DOHH2 (cell line): ENCODE results near the gene COL5A1.

Source experiments
- H3F3A ChIP-seq: fragments of 200-600 bp; sonication (generic), shearing (Covaris generic); 2 replicates; pipeline ENCODE4 v1.6.0; 2016; ENCODE audit warnings: antibody characterized with exemption, mild to moderate bottlenecking; ENCODE audit not compliant: control insufficient read depth, insufficient read depth
- H3K27ac ChIP-seq: fragments of 200-600 bp; sonication (generic); 2 replicates; pipeline ENCODE4 v1.5.1; 2014; ENCODE audit warnings: low read depth, mild to moderate bottlenecking, low read length, moderate library complexity
- H3K27me3 ChIP-seq: fragments of 200-600 bp; sonication (generic); 2 replicates; pipeline ENCODE4 v1.6.1; 2014; ENCODE audit warnings: mild to moderate bottlenecking, low read length, mixed read lengths; ENCODE audit not compliant: control insufficient read depth
- H3K36me3 ChIP-seq: fragments of 200-600 bp; sonication (generic); 2 replicates; pipeline ENCODE4 v1.6.1; 2014; ENCODE audit warnings: mild to moderate bottlenecking, low read length, moderate library complexity, mixed read lengths; ENCODE audit not compliant: control insufficient read depth
- H3K4me1 ChIP-seq: fragments of 200-600 bp; sonication (generic); 2 replicates; pipeline ENCODE4 v1.6.1; 2014; ENCODE audit warnings: mild to moderate bottlenecking, low read length, mixed read lengths; ENCODE audit not compliant: control insufficient read depth
- H3K4me2 ChIP-seq: fragments of 200-600 bp; sonication (generic); 2 replicates; pipeline ENCODE4 v1.6.0; 2014; ENCODE audit warnings: mild to moderate bottlenecking, low read length, moderate library complexity
- H3K4me3 ChIP-seq: fragments of 200-600 bp; sonication (generic); 2 replicates; pipeline ENCODE4 v1.5.1; 2014; ENCODE audit warnings: mild to moderate bottlenecking, low read length, mixed read lengths
- H3K79me2 ChIP-seq: fragments of 200-600 bp; sonication (generic); 2 replicates; pipeline ENCODE4 v1.6.1; 2014; ENCODE audit warnings: mild to moderate bottlenecking, low read length, mixed read lengths; ENCODE audit not compliant: control insufficient read depth
- H3K9me2 ChIP-seq: fragments of 200-600 bp; sonication (generic); replicated peaks from 2 replicates; pipeline ENCODE4 v1.6.1; 2014; ENCODE audit warnings: mild to moderate bottlenecking, low read length, mixed read lengths; ENCODE audit not compliant: control insufficient read depth
- H3K9me3 ChIP-seq: fragments of 200-600 bp; sonication (generic); 2 replicates; pipeline ENCODE4 v1.6.1; 2014; ENCODE audit warnings: antibody characterized with exemption, low read length, mixed read lengths; ENCODE audit not compliant: control insufficient read depth, insufficient read depth
- H4K20me1 ChIP-seq: fragments of 200-600 bp; sonication (generic); 2 replicates; pipeline ENCODE4 v1.6.0; 2014; ENCODE audit warnings: low read depth, mild to moderate bottlenecking, antibody characterized with exemption, low read length, moderate library complexity; ENCODE audit not compliant: control insufficient read depth, insufficient read depth
- EZH2phosphoT487 ChIP-seq: fragments of 200-600 bp; sonication (generic); IDR thresholded peaks from 2 replicates; pipeline ENCODE4 v1.6.1; 2017; ENCODE audit warnings: borderline replicate concordance, mild to moderate bottlenecking, antibody characterized with exemption, low read length, moderate library complexity, mixed read lengths
- TF ChIP-seq, protein P1 (sequence below): fragments of 200-600 bp; sonication (generic); IDR thresholded peaks from one replicate; pipeline ENCODE4 v1.5.1; 2014; ENCODE audit warnings: antibody characterized with exemption, mild to moderate bottlenecking, low read depth, low read length; ENCODE audit not compliant: poor library complexity, severe bottlenecking

Gene COL5A1

GRCh38 chr9:134602547-134603362 is 38.8 kb upstream of the COL5A1 start:
- Histone ChIP-seq H3K79me2 (no peaks in the 10 kb centered on the region), H3K27ac (no peak overlapping the region), H3K4me2 (no peak overlapping the region), H3K27me3 (no peaks in the 10 kb centered on the region), H3K4me1 (no peaks in the 10 kb centered on the region), H3K36me3 (no peaks in the 10 kb centered on the region), H3K9me3 (peaks cover 3% of the 10 kb centered on the region; the same call in 1 of the 2 replicates), H4K20me1 (no peaks in the 10 kb centered on the region), H3F3A (no peaks in the 10 kb centered on the region), H3K9me2 (no peaks in the 10 kb centered on the region), H3K4me3 (no peak overlapping the region)
- TF ChIP-seq, protein P1, sequence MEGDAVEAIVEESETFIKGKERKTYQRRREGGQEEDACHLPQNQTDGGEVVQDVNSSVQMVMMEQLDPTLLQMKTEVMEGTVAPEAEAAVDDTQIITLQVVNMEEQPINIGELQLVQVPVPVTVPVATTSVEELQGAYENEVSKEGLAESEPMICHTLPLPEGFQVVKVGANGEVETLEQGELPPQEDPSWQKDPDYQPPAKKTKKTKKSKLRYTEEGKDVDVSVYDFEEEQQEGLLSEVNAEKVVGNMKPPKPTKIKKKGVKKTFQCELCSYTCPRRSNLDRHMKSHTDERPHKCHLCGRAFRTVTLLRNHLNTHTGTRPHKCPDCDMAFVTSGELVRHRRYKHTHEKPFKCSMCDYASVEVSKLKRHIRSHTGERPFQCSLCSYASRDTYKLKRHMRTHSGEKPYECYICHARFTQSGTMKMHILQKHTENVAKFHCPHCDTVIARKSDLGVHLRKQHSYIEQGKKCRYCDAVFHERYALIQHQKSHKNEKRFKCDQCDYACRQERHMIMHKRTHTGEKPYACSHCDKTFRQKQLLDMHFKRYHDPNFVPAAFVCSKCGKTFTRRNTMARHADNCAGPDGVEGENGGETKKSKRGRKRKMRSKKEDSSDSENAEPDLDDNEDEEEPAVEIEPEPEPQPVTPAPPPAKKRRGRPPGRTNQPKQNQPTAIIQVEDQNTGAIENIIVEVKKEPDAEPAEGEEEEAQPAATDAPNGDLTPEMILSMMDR = no peak
- TF ChIP-seq EZH2phosphoT487 = no peak

- no peaks in the 10 kb centered on the region for H3K27me3 ChIP-seq
- H3F3A ChIP-seq = no peaks in the 10 kb centered on the region
- peaks cover 3% of the 10 kb centered on the region; the same call in 1 of the 2 replicates for H3K9me3 ChIP-seq
- no peak overlapping the region for H3K4me2 ChIP-seq
- no peaks in the 10 kb centered on the region for H3K36me3 ChIP-seq
- H4K20me1 ChIP-seq = no peaks in the 10 kb centered on the region
- H3K27ac ChIP-seq = no peak overlapping the region
- H3K79me2 ChIP-seq = no peaks in the 10 kb centered on the region
- TF ChIP-seq, protein P1 = no peak
- no peak for TF ChIP-seq EZH2phosphoT487
- no peaks in the 10 kb centered on the region for H3K9me2 ChIP-seq
- H3K4me3 ChIP-seq = no peak overlapping the region
- H3K4me1 ChIP-seq = no peaks in the 10 kb centered on the region
Measured at GRCh38 chr9:134604834-134605233, 36.8 kb upstream of the COL5A1 start.

DNA sequence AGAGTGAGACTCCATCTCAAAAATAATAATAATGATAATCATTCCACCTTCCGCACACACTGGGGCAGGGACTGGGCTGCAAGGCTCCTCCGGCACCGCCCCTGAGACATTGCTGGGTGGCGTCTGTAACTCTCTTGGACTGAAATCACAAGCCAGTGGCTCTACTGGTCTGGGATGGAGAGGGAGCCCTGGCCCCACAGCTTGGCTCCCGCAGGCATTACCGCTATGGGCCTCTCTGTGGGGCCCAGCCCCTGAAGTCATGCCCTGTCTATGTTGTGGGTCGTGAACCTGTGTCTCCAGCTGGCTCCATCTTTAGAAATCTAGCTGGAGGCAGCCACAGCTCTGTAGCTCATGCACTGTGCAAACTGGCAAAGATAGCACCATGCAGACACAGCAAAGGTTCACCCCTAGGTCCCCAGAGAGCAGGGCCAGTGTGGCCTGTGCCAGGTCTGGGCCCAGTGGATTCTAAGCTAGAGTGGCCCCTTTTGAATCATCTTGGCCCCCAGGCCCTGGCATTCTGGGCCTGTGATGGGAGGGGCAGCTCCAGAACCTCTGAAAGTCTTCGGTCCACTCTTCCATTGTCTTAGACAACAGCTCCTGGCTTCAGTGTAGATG is 36.1 kb upstream of the COL5A1 start:
- Histone ChIP-seq H3K4me1 (no peaks in the 10 kb centered on the region), H3F3A (no peaks in the 10 kb centered on the region), H3K4me3 (no peak overlapping the region), H4K20me1 (no peaks in the 10 kb centered on the region), H3K4me2 (no peak overlapping the region), H3K27ac (no peak overlapping the region), H3K9me2 (no peaks in the 10 kb centered on the region), H3K79me2 (no peaks in the 10 kb centered on the region), H3K9me3 (peaks cover 3% of the 10 kb centered on the region; the same call in 1 of the 2 replicates), H3K36me3 (no peaks in the 10 kb centered on the region), H3K27me3 (no peaks in the 10 kb centered on the region)
- no peak for TF ChIP-seq EZH2phosphoT487
- TF ChIP-seq, protein P1 = no peak
